Stimulated activated effector memory CD8-positive, alpha-beta T cell treated with anti-CD3 and anti-CD28 coated beads, Interleukin-12 subunit alpha, Interleukin-12 subunit beta, amount 100 ng/mL, for 72 hours (primary cell): Measurements from ENCODE around the gene WNT9B.

Experiments used
- ATAC-seq: fragments of 150-1000 bp; cut with Tn5 transposase; 2 replicates; pipeline ENCODE4 v1.10.0; 2021
- DNase-seq, 2 donors: peaks; one replicate each; pipeline ENCODE4 v3.0.0; 2021 to 2022; ENCODE audit warnings: low spot score in 2 of 2
- H3K27ac Mint-ChIP-seq: one replicate; pipeline ENCODE4 v1.8.0; 2022; ENCODE audit warnings: mild to moderate bottlenecking, mixed read lengths
- H3K36me3 Mint-ChIP-seq: one replicate; pipeline ENCODE4 v1.8.0; 2022; ENCODE audit warnings: mild to moderate bottlenecking, mixed read lengths
- H3K4me1 Mint-ChIP-seq: one replicate; pipeline ENCODE4 v1.8.0; 2022; ENCODE audit warnings: mixed read lengths
- H3K4me3 Mint-ChIP-seq: one replicate; pipeline ENCODE4 v1.8.0; 2022; ENCODE audit warnings: mild to moderate bottlenecking, mixed read lengths
- H3K9me3 Mint-ChIP-seq: one replicate; pipeline ENCODE4 v1.8.0; 2022; ENCODE audit warnings: mixed read lengths

Gene WNT9B

GRCh38 chr17:46851029-46851741 lies at the start of gene WNT9B:
Gene WNT9B (plus strand): TSS chr17:46851583. CDS start chr17:46851639, 56 bp downstream.
- Mint-ChIP-seq H3K4me1 (peaks cover 12% of the 10 kb centered on the region), H3K27ac (no peak within 1 kb of the TSS), H3K9me3 (no peaks in the 10 kb centered on the region), H3K36me3 (no peaks in the 10 kb centered on the region), H3K4me3 (peak within 1 kb of the TSS; percentile 64)
- DNase-seq (no peak), ATAC-seq (peak; percentile 27)

- Mint-ChIP-seq H3K4me1 (no peaks in the 10 kb centered on the region), H3K36me3 (no peaks in the 10 kb centered on the region), H3K9me3 (peaks cover 2% of the 10 kb centered on the region), H3K4me3 (no peak overlapping the region), H3K27ac (no peak overlapping the region)
- DNase-seq (no peak), ATAC-seq (no peak)
Observed at GRCh38 chr17:46802800-46803199, 48.6 kb upstream of the WNT9B start.

- Mint-ChIP-seq H3K4me1 (no peaks in the 10 kb centered on the region), H3K36me3 (no peaks in the 10 kb centered on the region), H3K27ac (no peak overlapping the region), H3K4me3 (no peak overlapping the region), H3K9me3 (peaks cover 2% of the 10 kb centered on the region)
- DNase-seq (no peak), ATAC-seq (no peak)
Observed at GRCh38 chr17:46803544-46803943, 47.8 kb upstream of the WNT9B start.

- H3K9me3 Mint-ChIP-seq = peaks cover 2% of the 10 kb centered on the region
- H3K36me3 Mint-ChIP-seq = no peaks in the 10 kb centered on the region
- H3K4me3 Mint-ChIP-seq = no peak overlapping the region
- DNase-seq (no peak), ATAC-seq (no peak)
- H3K27ac Mint-ChIP-seq = no peak overlapping the region
- H3K4me1 Mint-ChIP-seq = no peaks in the 10 kb centered on the region
Observed at GRCh38 chr17:46805771-46806170, 45.6 kb upstream of the WNT9B start.

- no peak for ATAC-seq
- H3K4me1 Mint-ChIP-seq = no peaks in the 10 kb centered on the region
- no peak overlapping the region for H3K27ac Mint-ChIP-seq
- H3K9me3 Mint-ChIP-seq = peaks cover 2% of the 10 kb centered on the region
- H3K4me3 Mint-ChIP-seq = no peak overlapping the region
- no peaks in the 10 kb centered on the region for H3K36me3 Mint-ChIP-seq
- DNase-seq = no peak
Observed at GRCh38 chr17:46809110-46809571, 42.2 kb upstream of the WNT9B start.

- ATAC-seq = no peak
- no peak for DNase-seq
- Mint-ChIP-seq H3K27ac (no peak overlapping the region), H3K4me3 (no peak overlapping the region), H3K9me3 (no peaks in the 10 kb centered on the region), H3K4me1 (no peaks in the 10 kb centered on the region), H3K36me3 (no peaks in the 10 kb centered on the region)
Observed at GRCh38 chr17:46810837-46811236, 40.5 kb upstream of the WNT9B start.

GRCh38 chr17:46811978-46812583 lies 39.3 kb upstream of the WNT9B start:
- ATAC-seq = no peak
- Mint-ChIP-seq H3K9me3 (no peaks in the 10 kb centered on the region), H3K27ac (no peak overlapping the region), H3K36me3 (no peaks in the 10 kb centered on the region), H3K4me1 (peaks cover 7% of the 10 kb centered on the region), H3K4me3 (no peak overlapping the region)
- DNase-seq = no peak

GRCh38 chr17:46812624-46813318 lies 38.6 kb upstream of the WNT9B start:
- no peak for DNase-seq
- no peak overlapping the region for H3K4me3 Mint-ChIP-seq
- H3K36me3 Mint-ChIP-seq = no peaks in the 10 kb centered on the region
- peaks cover 14% of the 10 kb centered on the region for H3K4me1 Mint-ChIP-seq
- H3K27ac Mint-ChIP-seq = no peak overlapping the region
- no peak for ATAC-seq
- no peaks in the 10 kb centered on the region for H3K9me3 Mint-ChIP-seq

- ATAC-seq = no peak
- Mint-ChIP-seq H3K36me3 (no peaks in the 10 kb centered on the region), H3K9me3 (no peaks in the 10 kb centered on the region)
Observed at GRCh38 chr17:46813920-46814319, 37.5 kb upstream of the WNT9B start.

GRCh38 chr17:46814446-46814845 lies 36.9 kb upstream of the WNT9B start:
- ATAC-seq (no peak), DNase-seq (no peak)
- H3K9me3 Mint-ChIP-seq = no peaks in the 10 kb centered on the region
- H3K27ac Mint-ChIP-seq = no peak overlapping the region
- no peak overlapping the region for H3K4me3 Mint-ChIP-seq
- H3K4me1 Mint-ChIP-seq = peaks cover 28% of the 10 kb centered on the region
- no peaks in the 10 kb centered on the region for H3K36me3 Mint-ChIP-seq

More at GRCh38 chr17:46813920-46814319, 37.5 kb upstream of the WNT9B start:
- H3K4me1 Mint-ChIP-seq = peaks cover 25% of the 10 kb centered on the region
- no peak overlapping the region for H3K4me3 Mint-ChIP-seq
- no peak overlapping the region for H3K27ac Mint-ChIP-seq
- no peak for DNase-seq

GRCh38 chr17:46815474-46816353 lies 35.7 kb upstream of the WNT9B start:
- H3K4me3 Mint-ChIP-seq = no peak overlapping the region
- peaks cover 38% of the 10 kb centered on the region for H3K4me1 Mint-ChIP-seq
- DNase-seq (no peak), ATAC-seq (no peak)
- H3K27ac Mint-ChIP-seq = no peak overlapping the region
- H3K9me3 Mint-ChIP-seq = no peaks in the 10 kb centered on the region
- H3K36me3 Mint-ChIP-seq = no peaks in the 10 kb centered on the region

- H3K27ac Mint-ChIP-seq = no peak overlapping the region
- no peaks in the 10 kb centered on the region for H3K36me3 Mint-ChIP-seq
- H3K4me3 Mint-ChIP-seq = peak overlapping the region; percentile 64
- peaks cover 38% of the 10 kb centered on the region for H3K4me1 Mint-ChIP-seq
- H3K9me3 Mint-ChIP-seq = no peaks in the 10 kb centered on the region
- no peak for DNase-seq
- no peak for ATAC-seq
Observed at GRCh38 chr17:46817151-46817900, 34.1 kb upstream of the WNT9B start.

GRCh38 chr17:46817901-46818209 lies 33.5 kb upstream of the WNT9B start:
- Mint-ChIP-seq H3K4me1 (peaks cover 38% of the 10 kb centered on the region), H3K4me3 (peak overlapping the region; percentile 64), H3K36me3 (no peaks in the 10 kb centered on the region), H3K27ac (no peak overlapping the region), H3K9me3 (no peaks in the 10 kb centered on the region)
- no peak for ATAC-seq
- no peak for DNase-seq

- Mint-ChIP-seq H3K36me3 (no peaks in the 10 kb centered on the region), H3K4me3 (peak within 1 kb of the TSS; percentile 64), H3K9me3 (no peaks in the 10 kb centered on the region), H3K4me1 (peaks cover 38% of the 10 kb centered on the region), H3K27ac (no peak within 1 kb of the TSS)
- ATAC-seq = peak; percentile 74
- DNase-seq = peak; percentile 32 to 76
Observed at GRCh38 chr17:46818316-46818928, 33.0 kb upstream of the WNT9B start, which contains the start of gene WNT3. Gene WNT3 (minus strand): TSS chr17:46818692. CDS start chr17:46818597, 95 bp downstream.
